Activated naive CD8-positive, alpha-beta T cell treated with anti-CD3 and anti-CD28 coated beads, Interleukin-2, amount 10 ng/mL, durations not matched to agents 7 days and 5 days (primary cell): ENCODE data around the gene ZNF414. TPM values are rescaled to one million over a fixed set of nuclear protein-coding genes. Genes with fewer than 3 reads are reported as not detected.
A peak's percentile ranks its signal among the peaks of the same experiment; 100 is the strongest.

Source experiments
- ATAC-seq: fragments of 150-1000 bp; cut with Tn5 transposase; one replicate; pipeline ENCODE4 v1.10.0; 2021; ENCODE audit warnings: low read depth, moderate library complexity
- POLR2A ChIA-PET: fragments of 350-600 bp; sonication (Branson Sonifier 250); formaldehyde crosslinking; loops from one replicate; lab custom pipeline; 2021; ENCODE audit warnings: antibody characterized with exemption; lab: Charles Lee
- DNase-seq: peaks from one replicate; pipeline ENCODE4 v3.0.0; 2021
- H3K27ac Mint-ChIP-seq: one replicate; pipeline ENCODE4 v1.8.0; 2022; ENCODE audit warnings: mild to moderate bottlenecking, mixed read lengths
- H3K27me3 Mint-ChIP-seq: one replicate; pipeline ENCODE4 v1.8.0; 2022; ENCODE audit warnings: mild to moderate bottlenecking, moderate library complexity, mixed read lengths
- H3K36me3 Mint-ChIP-seq: one replicate; pipeline ENCODE4 v1.8.0; 2021; ENCODE audit warnings: mild to moderate bottlenecking, mixed read lengths
- H3K4me1 Mint-ChIP-seq: one replicate; pipeline ENCODE4 v1.8.0; 2021; ENCODE audit warnings: mixed read lengths
- H3K4me3 Mint-ChIP-seq: one replicate; pipeline ENCODE4 v1.8.0; 2022; ENCODE audit warnings: mild to moderate bottlenecking, moderate library complexity, mixed read lengths
- H3K9me3 Mint-ChIP-seq: one replicate; pipeline ENCODE4 v1.8.0; 2021; ENCODE audit warnings: mixed read lengths
- total RNA-seq, 2 experiments: library from RNA; stranded (reverse); gene quantifications; one replicate each; pipeline ENCODE4 v1.2.3, GENCODE V29; 2021

ZNF414 gene
- total RNA-seq, 2 experiments from 2014 or later: 38.2 to 40.5 TPM

DNA sequence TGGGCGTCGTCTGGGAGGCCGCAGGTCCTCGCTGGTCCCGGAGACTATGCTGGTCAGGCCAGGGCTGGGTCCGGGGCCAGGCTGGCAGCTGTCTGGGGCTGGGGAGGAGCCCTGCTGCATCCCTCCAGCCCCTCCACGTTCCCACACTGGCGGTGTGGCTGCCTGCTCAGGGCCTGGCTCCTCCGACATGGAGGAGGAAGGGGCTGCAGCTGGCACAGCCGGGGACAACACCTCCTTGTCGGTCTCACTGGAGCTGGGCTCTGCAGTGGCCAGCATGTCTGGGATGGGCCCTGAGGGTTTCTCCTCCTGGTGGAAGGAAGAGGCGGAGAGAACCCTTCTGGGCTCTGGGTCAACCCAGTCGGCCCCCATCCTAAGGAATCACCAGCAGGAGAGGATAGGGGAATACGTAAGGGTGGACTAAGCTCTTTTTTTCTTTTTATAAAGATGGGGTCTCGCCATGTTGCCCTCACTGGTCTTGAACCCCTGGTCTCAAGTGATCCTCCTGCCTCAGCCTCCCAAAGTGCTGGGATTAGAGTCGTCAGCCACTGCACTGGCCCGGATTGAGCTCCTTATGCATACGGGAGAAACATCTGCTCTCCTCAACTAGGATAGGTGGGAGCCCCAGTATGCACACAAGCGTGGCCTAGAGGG, 806 bp downstream of the ZNF414 start:
- Mint-ChIP-seq H3K27ac (peak overlapping the region; percentile 96), H3K9me3 (no peaks in the 10 kb centered on the region), H3K36me3 (peaks cover 6% of the 10 kb centered on the region), H3K27me3 (no peaks in the 10 kb centered on the region), H3K4me3 (peak overlapping the region; percentile 96), H3K4me1 (peaks cover 36% of the 10 kb centered on the region)
- ATAC-seq: no peak
- peak; percentile 40 for DNase-seq
- POLR2A ChIA-PET: interaction anchor here (0.7 to 7.9 kb wide), 18 partner anchors 9 to 192 kb away, joined by 3 to 107 read pairs (median 16); partner anchors contain the start of genes HNRNPM, MARCHF2, MYO1F and NDUFA7

- Mint-ChIP-seq H3K4me1 (peaks cover 28% of the 10 kb centered on the region), H3K9me3 (no peaks in the 10 kb centered on the region), H3K36me3 (peaks cover 7% of the 10 kb centered on the region), H3K27me3 (no peaks in the 10 kb centered on the region), H3K27ac (peak overlapping the region; percentile 75), H3K4me3 (peak overlapping the region; percentile 61)
- ATAC-seq (no peak), DNase-seq (peak; percentile 49)
- POLR2A ChIA-PET: interaction anchor here (0.6 to 7.9 kb wide), 11 partner anchors 8 to 191 kb away, joined by 3 to 107 read pairs (median 20); partner anchors contain the start of genes HNRNPM, MARCHF2, MYO1F and NDUFA7
Observed at GRCh38 chr19:8512115-8512967, 1.6 kb downstream of the ZNF414 start.

DNA sequence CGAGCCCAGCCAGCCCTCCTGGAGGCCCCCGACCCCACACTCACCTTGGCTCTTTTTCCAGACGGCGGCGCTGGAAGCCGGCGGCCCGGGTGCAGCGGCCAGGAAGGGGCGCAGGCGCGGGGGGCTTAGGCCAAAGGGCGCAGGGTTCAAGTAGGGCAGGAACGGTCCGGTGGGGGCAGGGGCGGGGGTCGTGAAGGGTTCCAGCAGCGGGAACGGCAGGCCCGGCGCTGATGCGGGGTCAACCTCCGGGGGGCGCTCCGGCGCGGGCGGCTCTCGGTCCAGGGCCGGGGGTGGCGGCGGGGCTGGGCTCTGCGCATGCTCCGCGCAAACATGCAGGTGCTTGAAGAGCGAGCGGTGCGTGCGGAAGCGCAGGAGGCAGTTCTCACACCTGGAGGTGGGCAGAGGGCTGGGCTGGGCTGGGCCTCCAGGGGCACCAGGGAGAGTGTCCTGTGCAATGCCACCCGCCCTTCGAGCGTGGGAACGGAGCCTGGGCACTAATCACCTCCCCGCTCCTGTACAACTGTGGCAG, 2.3 kb downstream of the ZNF414 start:
- Mint-ChIP-seq H3K9me3 (no peaks in the 10 kb centered on the region), H3K4me3 (no peak overlapping the region), H3K27me3 (no peaks in the 10 kb centered on the region), H3K4me1 (peaks cover 25% of the 10 kb centered on the region), H3K36me3 (peaks cover 7% of the 10 kb centered on the region), H3K27ac (no peak overlapping the region)
- POLR2A ChIA-PET: interaction anchor here (0.6 to 7.5 kb wide), 2 partner anchors 67 to 80 kb away, joined by 4 to 107 read pairs; partner anchors contain the start of gene MYO1F
- DNase-seq (peak; percentile 34), ATAC-seq (no peak)

GRCh38 chr19:8510589-8511115, 3.3 kb downstream of the ZNF414 start:
- DNase-seq (no peak), ATAC-seq (no peak)
- no peaks in the 10 kb centered on the region for H3K9me3 Mint-ChIP-seq
- H3K27me3 Mint-ChIP-seq: no peaks in the 10 kb centered on the region
- no peak overlapping the region for H3K4me3 Mint-ChIP-seq
- H3K4me1 Mint-ChIP-seq: peaks cover 22% of the 10 kb centered on the region
- no peak overlapping the region for H3K27ac Mint-ChIP-seq
- H3K36me3 Mint-ChIP-seq: peaks cover 7% of the 10 kb centered on the region
- POLR2A ChIA-PET: no interaction called here

DNA sequence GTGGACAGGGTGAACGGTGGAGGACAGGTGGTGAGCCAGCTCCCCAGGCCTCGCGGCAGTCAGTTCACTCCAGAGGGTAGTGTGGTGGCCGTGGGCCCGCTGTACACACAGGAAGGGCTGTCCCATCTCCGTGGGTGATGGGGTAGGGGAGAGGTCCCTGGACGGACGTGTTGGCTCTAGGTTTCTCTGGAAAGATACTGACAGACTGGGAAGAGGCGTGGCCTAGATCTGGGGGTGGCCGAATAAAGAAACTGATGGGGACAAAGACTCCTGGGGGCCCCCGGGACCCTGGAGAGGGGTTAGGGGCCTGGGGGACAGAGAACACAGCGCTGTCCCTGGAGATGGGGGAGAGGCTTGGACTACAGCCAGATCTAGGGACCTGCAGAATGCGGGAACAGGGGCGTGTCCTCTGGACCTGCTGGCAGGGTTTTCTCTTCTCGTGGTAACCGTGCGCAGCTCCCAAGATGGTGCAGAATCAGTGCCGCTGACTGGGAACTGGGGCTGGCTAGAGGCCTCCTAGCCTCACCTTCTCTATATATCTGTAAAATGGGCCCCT, 7.5 kb downstream of the ZNF414 start:
- ATAC-seq (no peak), DNase-seq (peak; percentile 28)
- Mint-ChIP-seq H3K27me3 (no peaks in the 10 kb centered on the region), H3K9me3 (no peaks in the 10 kb centered on the region), H3K27ac (peak overlapping the region; percentile 57), H3K4me3 (peak overlapping the region; percentile 95), H3K4me1 (peaks cover 7% of the 10 kb centered on the region), H3K36me3 (peaks cover 2% of the 10 kb centered on the region)
- POLR2A ChIA-PET: interaction anchor here (0.8 to 4.8 kb wide), 7 partner anchors 9 to 73 kb away, joined by 3 to 40 read pairs (median 6); partner anchors contain the start of gene ZNF414

- H3K27me3 Mint-ChIP-seq: peaks cover 2% of the 10 kb centered on the region
- POLR2A ChIA-PET: interaction anchor here (0.8 to 4.8 kb wide), 8 partner anchors 10 to 73 kb away, joined by 3 to 40 read pairs (median 5); partner anchors contain the start of gene ZNF414
- ATAC-seq: peak; percentile 78
- peaks cover 2% of the 10 kb centered on the region for H3K36me3 Mint-ChIP-seq
- DNase-seq: peak; percentile 85
- no peaks in the 10 kb centered on the region for H3K9me3 Mint-ChIP-seq
- H3K4me3 Mint-ChIP-seq: peak overlapping the region; percentile 95
- peak overlapping the region; percentile 84 for H3K27ac Mint-ChIP-seq
- H3K4me1 Mint-ChIP-seq: peaks cover 10% of the 10 kb centered on the region
Observed at GRCh38 chr19:8505680-8506401, 8.1 kb downstream of the ZNF414 start.

DNA sequence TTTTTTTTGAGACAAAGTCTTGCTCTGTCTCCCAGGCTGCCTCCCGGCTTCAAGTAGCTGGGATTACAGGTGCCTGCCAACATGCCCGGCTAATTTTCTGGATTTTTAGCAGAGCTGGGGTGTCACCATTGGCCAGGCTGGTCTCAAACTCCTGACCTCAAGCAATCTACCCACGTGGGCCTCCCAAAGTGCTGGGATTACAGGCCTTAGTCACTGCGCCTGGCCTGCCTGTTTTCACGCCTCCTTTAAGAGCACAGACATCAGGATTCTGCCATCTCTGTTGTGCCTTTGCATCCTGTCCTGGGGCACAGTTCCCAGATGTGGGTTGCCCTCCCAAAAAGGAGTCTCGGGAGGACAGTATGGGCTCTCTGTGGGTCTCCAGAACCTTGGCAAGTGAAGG, 9.0 kb downstream of the ZNF414 start:
- Mint-ChIP-seq H3K27ac (no peak overlapping the region), H3K4me1 (peaks cover 16% of the 10 kb centered on the region), H3K36me3 (peaks cover 2% of the 10 kb centered on the region), H3K9me3 (no peaks in the 10 kb centered on the region), H3K4me3 (peak overlapping the region; percentile 58), H3K27me3 (peaks cover 2% of the 10 kb centered on the region)
- DNase-seq (no peak), ATAC-seq (no peak)
- POLR2A ChIA-PET: interaction anchor here (0.6 to 4.8 kb wide), 7 partner anchors 10 to 164 kb away, joined by 3 to 40 read pairs (median 6); partner anchors contain the start of gene ZNF414

- POLR2A ChIA-PET: interaction anchor here (0.7 to 4.8 kb wide), 2 partner anchors 11 to 164 kb away, joined by 4 to 40 read pairs; partner anchors contain the start of gene ZNF414
- Mint-ChIP-seq H3K9me3 (no peaks in the 10 kb centered on the region), H3K27ac (no peak overlapping the region), H3K36me3 (peaks cover 2% of the 10 kb centered on the region), H3K27me3 (peaks cover 2% of the 10 kb centered on the region), H3K4me1 (peaks cover 16% of the 10 kb centered on the region), H3K4me3 (no peak overlapping the region)
- no peak for ATAC-seq
- no peak for DNase-seq
Observed at GRCh38 chr19:8504171-8504570, 9.8 kb downstream of the ZNF414 start.

DNA sequence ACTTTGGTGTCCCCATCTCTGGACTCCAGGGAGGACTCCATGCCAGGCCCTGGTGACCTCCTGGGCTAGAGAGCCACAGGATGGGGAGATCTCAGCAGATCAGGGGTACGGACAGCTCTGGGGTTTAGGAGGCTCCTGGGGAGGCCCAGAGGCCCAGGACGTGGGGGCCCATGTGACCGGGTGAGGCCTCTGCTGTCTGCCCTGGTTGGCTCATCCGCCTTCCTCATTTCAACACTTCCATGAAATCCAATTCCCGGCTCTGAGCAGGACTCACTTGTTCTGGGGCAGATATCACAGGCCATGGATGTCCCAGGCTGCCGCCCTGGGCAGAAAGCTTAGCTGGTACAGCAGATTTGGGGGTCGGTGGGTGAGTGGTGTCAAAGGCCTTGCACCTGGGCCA, 10.5 kb downstream of the ZNF414 start:
- Mint-ChIP-seq H3K9me3 (no peaks in the 10 kb centered on the region), H3K4me3 (no peak overlapping the region), H3K4me1 (peaks cover 16% of the 10 kb centered on the region), H3K27me3 (peaks cover 2% of the 10 kb centered on the region), H3K36me3 (peaks cover 2% of the 10 kb centered on the region), H3K27ac (no peak overlapping the region)
- POLR2A ChIA-PET: interaction anchor here (1.1 to 4.8 kb wide), 3 partner anchors 12 to 74 kb away, joined by 3 to 40 read pairs (median 4); partner anchors contain the start of genes MYO1F and ZNF414
- DNase-seq (no peak), ATAC-seq (no peak)

- H3K4me3 Mint-ChIP-seq: no peak overlapping the region
- DNase-seq (no peak), ATAC-seq (no peak)
- no peaks in the 10 kb centered on the region for H3K9me3 Mint-ChIP-seq
- H3K27me3 Mint-ChIP-seq: peaks cover 2% of the 10 kb centered on the region
- H3K36me3 Mint-ChIP-seq: no peaks in the 10 kb centered on the region
- H3K4me1 Mint-ChIP-seq: peaks cover 16% of the 10 kb centered on the region
- POLR2A ChIA-PET: interaction anchor here (4.8 kb wide), 1 partner anchor 13 kb away, joined by 40 read pairs; the partner anchor contains the start of gene ZNF414
- no peak overlapping the region for H3K27ac Mint-ChIP-seq
Observed at GRCh38 chr19:8501981-8502380, 12.0 kb downstream of the ZNF414 start.

DNA sequence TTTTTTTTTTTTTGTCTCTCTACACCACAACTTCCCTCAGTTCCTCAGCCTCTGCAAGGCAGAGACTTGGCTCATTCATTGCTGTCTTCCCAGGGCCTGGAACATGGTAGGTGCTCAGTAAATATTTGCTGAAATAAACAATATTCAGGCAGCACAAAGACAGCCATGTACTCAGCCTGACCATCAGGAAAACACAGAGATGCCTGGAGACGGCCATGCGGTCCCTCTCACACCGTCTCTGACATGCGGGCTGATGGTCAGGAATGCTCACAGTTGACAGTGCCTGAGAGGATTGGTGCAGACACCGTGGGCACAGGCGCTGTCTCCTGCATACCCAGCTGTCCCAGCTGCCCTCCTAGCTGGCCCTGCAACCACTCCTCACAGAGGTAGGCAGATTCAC, 12.5 kb downstream of the ZNF414 start:
- H3K4me1 Mint-ChIP-seq: peaks cover 16% of the 10 kb centered on the region
- DNase-seq: no peak
- peaks cover 2% of the 10 kb centered on the region for H3K27me3 Mint-ChIP-seq
- H3K9me3 Mint-ChIP-seq: no peaks in the 10 kb centered on the region
- POLR2A ChIA-PET: interaction anchor here (2.5 kb wide), 1 partner anchor 14 kb away, joined by 10 read pairs; no protein-coding TSS in a partner anchor
- H3K27ac Mint-ChIP-seq: no peak overlapping the region
- no peak for ATAC-seq
- no peak overlapping the region for H3K4me3 Mint-ChIP-seq
- no peaks in the 10 kb centered on the region for H3K36me3 Mint-ChIP-seq

DNA sequence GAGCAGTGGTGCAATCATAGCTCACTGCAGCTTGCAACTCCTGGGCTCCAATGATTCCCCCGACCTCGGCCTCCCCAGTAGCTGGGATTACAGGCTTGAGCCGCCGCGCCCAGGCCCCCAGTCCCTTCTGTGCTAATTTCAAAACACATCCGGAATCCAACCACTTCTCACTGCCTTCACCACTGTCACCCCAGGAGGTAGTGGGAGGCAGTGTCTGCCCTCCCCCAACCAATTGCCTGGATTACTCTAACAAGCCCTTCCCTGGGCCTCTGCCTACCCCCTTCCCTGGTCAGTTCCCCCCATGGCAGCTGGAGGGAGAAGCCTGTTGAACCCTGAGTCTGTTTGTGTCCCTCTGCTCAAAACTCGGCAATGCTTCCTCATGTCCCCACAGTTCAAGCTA, 13.8 kb downstream of the ZNF414 start:
- POLR2A ChIA-PET: interaction anchor here (0.9 to 2.5 kb wide), 3 partner anchors 13 to 76 kb away, joined by 3 to 17 read pairs (median 10); partner anchors contain the start of gene ZNF414
- H3K27ac Mint-ChIP-seq: peak overlapping the region; percentile 67
- no peak overlapping the region for H3K4me3 Mint-ChIP-seq
- DNase-seq: no peak
- peaks cover 2% of the 10 kb centered on the region for H3K27me3 Mint-ChIP-seq
- peak; percentile 15 for ATAC-seq
- peaks cover 19% of the 10 kb centered on the region for H3K4me1 Mint-ChIP-seq
- no peaks in the 10 kb centered on the region for H3K9me3 Mint-ChIP-seq
- no peaks in the 10 kb centered on the region for H3K36me3 Mint-ChIP-seq
